H1 (cell line): ENCODE data around the gene MYO5A. TPM values are rescaled to one million over a fixed set of nuclear protein-coding genes. Genes with fewer than 3 reads are reported as not detected.

Experiments
- CTCF ChIA-PET: fragments of 300-600 bp; sonication (Branson Sonifier 250); formaldehyde crosslinking; loops from one replicate; lab custom pipeline; 2021; ENCODE audit not compliant: partially characterized antibody; lab: Charles Lee
- POLR2A ChIA-PET: fragments of 300-600 bp; sonication (Branson Sonifier 250); formaldehyde crosslinking; loops from one replicate; lab custom pipeline; 2021; ENCODE audit warnings: inconsistent platforms; ENCODE audit not compliant: partially characterized antibody; lab: Charles Lee
- DNase-seq, 2 experiments: peaks; one replicate each; pipeline versions ENCODE4 v3.0.0 to v3.0.0-alpha.2; 2010 to 2022; ENCODE audit warnings: low spot score in 2 of 2, low read depth in 1 of 2, mixed read lengths in 1 of 2
- FAIRE-seq: peaks from 2 replicates; lab custom pipeline; 2011; peaks lifted over from hg19 to GRCh38; lab: Jason Lieb, UNC
- H2AFZ ChIP-seq: 2 replicates; pipeline ENCODE4 v1.8.1; 2012; ENCODE audit warnings: low read length, inconsistent platforms
- H2AK5ac ChIP-seq: 2 replicates; pipeline ENCODE4 v1.6.1; 2013; ENCODE audit warnings: low read depth, low read length
- H2BK120ac ChIP-seq: replicated peaks from 2 replicates; pipeline ENCODE3; 2013; ENCODE audit warnings: low read depth, low read length, inconsistent platforms
- H2BK12ac ChIP-seq: 2 replicates; pipeline ENCODE4 v1.6.1; 2013; ENCODE audit warnings: low read depth, low read length
- H2BK15ac ChIP-seq: 2 replicates; pipeline ENCODE4 v1.6.1; 2013; ENCODE audit warnings: low read length
- H2BK20ac ChIP-seq: 2 replicates; pipeline ENCODE4 v1.6.1; 2013; ENCODE audit warnings: low read length
- H2BK5ac ChIP-seq: 2 replicates; pipeline ENCODE4 v1.6.1; 2013; ENCODE audit warnings: low read depth, low read length
- H3K14ac ChIP-seq: 2 replicates; pipeline ENCODE4 v1.6.1; 2013; ENCODE audit warnings: inconsistent platforms; ENCODE audit not compliant: insufficient read length
- H3K18ac ChIP-seq: 2 replicates; pipeline ENCODE4 v1.6.1; 2013; ENCODE audit warnings: low read length; ENCODE audit errors: extremely low read depth
- H3K23ac ChIP-seq: 2 replicates; pipeline ENCODE4 v1.6.1; 2013; ENCODE audit warnings: inconsistent platforms; ENCODE audit not compliant: insufficient read length
- H3K23me2 ChIP-seq: 2 replicates; pipeline ENCODE4 v1.6.1; 2013; ENCODE audit warnings: low read depth, low read length
- H3K27ac ChIP-seq: 2 replicates; pipeline ENCODE4 v1.6.1; 2011; ENCODE audit warnings: low read depth, low read length, inconsistent platforms
- H3K27me3 ChIP-seq, 4 experiments: replicated peaks in 1 of 4; 1 replicate in 1 of 4; 2 replicates in 3 of 4; pipeline versions ENCODE4 v1.6.1 to v1.8.1; 2011 to 2013; ENCODE audit warnings: low read length in 3 of 4, mild to moderate bottlenecking in 3 of 4, inconsistent platforms in 2 of 4, mixed read lengths in 2 of 4, moderate library complexity in 1 of 4; ENCODE audit not compliant: control insufficient read depth in 3 of 4, insufficient read depth in 3 of 4; ENCODE audit errors: extremely low read depth in 1 of 4
- H3K36me3 ChIP-seq, 4 experiments: 2 replicates each; pipeline versions ENCODE4 v1.6.1 to v1.8.1; 2011 to 2013; ENCODE audit warnings: mild to moderate bottlenecking in 4 of 4, low read length in 3 of 4, moderate library complexity in 2 of 4, control low read depth in 1 of 4, inconsistent platforms in 1 of 4; ENCODE audit not compliant: insufficient read depth in 4 of 4, control insufficient read depth in 2 of 4
- H3K4ac ChIP-seq: replicated peaks from 2 replicates; pipeline ENCODE3; 2013; ENCODE audit warnings: low read length, low read depth, mixed read lengths, inconsistent platforms; ENCODE audit not compliant: insufficient read length
- H3K4me1 ChIP-seq, 4 experiments: replicated peaks in 1 of 4; 1 replicate in 1 of 4; 2 replicates in 3 of 4; pipeline versions ENCODE4 v1.6.1 to v1.8.1; 2011 to 2013; ENCODE audit warnings: low read length in 3 of 4, inconsistent platforms in 2 of 4, mixed read lengths in 1 of 4; ENCODE audit not compliant: insufficient read depth in 4 of 4, control insufficient read depth in 3 of 4
- H3K4me2 ChIP-seq, 2 experiments: 2 replicates each; pipeline versions ENCODE4 v1.6.1 to v1.8.1; 2011 to 2013; ENCODE audit warnings: low read depth in 2 of 2, low read length in 2 of 2, control low read depth in 1 of 2, inconsistent platforms in 1 of 2, mild to moderate bottlenecking in 1 of 2; ENCODE audit not compliant: insufficient read depth in 1 of 2
- H3K4me3 ChIP-seq, 4 experiments: fragments of 200-600, 300-600 bp in 1 of 4; sonication (generic), shearing (Covaris generic), sonication (Bioruptor Twin) in 1 of 4; 2 replicates each; pipeline versions ENCODE4 v1.5.1 to v1.8.1; 2011 to 2016; ENCODE audit warnings: low read length in 4 of 4, low read depth in 3 of 4, control low read depth in 2 of 4, inconsistent platforms in 2 of 4, mild to moderate bottlenecking in 2 of 4, mixed read lengths in 1 of 4, moderate library complexity in 1 of 4; ENCODE audit not compliant: insufficient read depth in 2 of 4; ENCODE audit errors: extremely low read depth in 1 of 4
- H3K56ac ChIP-seq: replicated peaks from 2 replicates; pipeline ENCODE3; 2013; ENCODE audit warnings: low read depth, mild to moderate bottlenecking, mixed read lengths, low read length, inconsistent platforms; ENCODE audit not compliant: insufficient read length
- H3K79me1 ChIP-seq: 2 replicates; pipeline ENCODE4 v1.6.1; 2013; ENCODE audit warnings: low read depth, low read length, control low read depth
- H3K79me2 ChIP-seq, 2 experiments: 2 replicates each; pipeline versions ENCODE4 v1.6.1 to v1.8.1; 2012 to 2013; ENCODE audit warnings: low read length in 2 of 2, mild to moderate bottlenecking in 2 of 2, inconsistent platforms in 1 of 2; ENCODE audit not compliant: insufficient read depth in 2 of 2, control insufficient read depth in 1 of 2
- H3K9ac ChIP-seq, 4 experiments: replicated peaks in 1 of 4; 1 replicate in 1 of 4; 2 replicates in 3 of 4; pipeline versions ENCODE4 v1.6.1 to v1.8.1; 2011 to 2013; ENCODE audit warnings: low read depth in 3 of 4, low read length in 3 of 4, control low read depth in 2 of 4, mild to moderate bottlenecking in 2 of 4, moderate library complexity in 2 of 4, inconsistent platforms in 1 of 4; ENCODE audit errors: extremely low read depth in 1 of 4
- H3K9me3 ChIP-seq, 2 experiments: 2 replicates each; pipeline versions ENCODE4 v1.6.1 to v1.8.1; 2012 to 2013; ENCODE audit warnings: mild to moderate bottlenecking in 2 of 2, moderate library complexity in 2 of 2, control low read depth in 1 of 2, inconsistent platforms in 1 of 2, low read depth in 1 of 2, low read length in 1 of 2, mixed read lengths in 1 of 2; ENCODE audit not compliant: insufficient read depth in 2 of 2
- H4K20me1 ChIP-seq, 2 experiments: replicated peaks in 1 of 2; 2 replicates each; pipeline versions ENCODE3 to v1.8.1; 2011 to 2013; ENCODE audit warnings: inconsistent platforms in 2 of 2, low read length in 2 of 2, mild to moderate bottlenecking in 1 of 2; ENCODE audit not compliant: insufficient read depth in 2 of 2, control insufficient read depth in 1 of 2
- H4K5ac ChIP-seq: 2 replicates; pipeline ENCODE4 v1.6.1; 2013; ENCODE audit warnings: low read length, low read depth, mixed read lengths, inconsistent platforms; ENCODE audit not compliant: insufficient read length
- H4K8ac ChIP-seq: 2 replicates; pipeline ENCODE4 v1.8.0; 2013; ENCODE audit warnings: mild to moderate bottlenecking, moderate library complexity, low read length, inconsistent platforms; ENCODE audit not compliant: insufficient read depth; ENCODE audit errors: extremely low read depth
- H4K91ac ChIP-seq: replicated peaks from 2 replicates; pipeline ENCODE3; 2013; ENCODE audit warnings: low read length, mixed read lengths, inconsistent platforms; ENCODE audit not compliant: insufficient read length
- ATF2 ChIP-seq: IDR thresholded peaks from 2 replicates; pipeline ENCODE4 v1.6.1; 2012; ENCODE audit warnings: low read length, inconsistent platforms
- RNF2 ChIP-seq: fragments of 200-900, 300-1000 bp; sonication (generic); IDR thresholded peaks from 2 replicates; pipeline ENCODE4 v1.7.1; 2016; ENCODE audit warnings: borderline replicate concordance, low read depth, mild to moderate bottlenecking, antibody characterized with exemption, low read length; ENCODE audit not compliant: poor library complexity, severe bottlenecking; ENCODE audit errors: missing control alignments
- SRF ChIP-seq: IDR thresholded peaks from 2 replicates; pipeline ENCODE4 v1.6.1; 2011; ENCODE audit warnings: mild to moderate bottlenecking, low read depth, low read length, moderate library complexity
- polyA plus RNA-seq, 7 experiments: library from polyadenylated mRNA; depleted of rRNA in 3 of 7; stranded (reverse) in 5 of 7; unstranded in 2 of 7; fragments of >200 nt in 5 of 7; fragments of 200-250 nt in 2 of 7; gene quantifications; 1 replicate in 5 of 7; 2 replicates in 1 of 7; 4 replicates in 1 of 7; pipeline versions ENCODE4 v1.2.1 to v1.2.3, GENCODE V29; 2011 to 2013; ENCODE audit warnings: missing spikeins in 2 of 7, mixed read lengths in 2 of 7
- total RNA-seq: library from RNA; stranded (reverse); fragmentation: NEBNext Ultra II Directional; extraction: Animal tissue kit (Norgen Biotek cat#: 25700); gene quantifications from 2 replicates; pipeline ENCODE4 v1.2.1, GENCODE V29; 2021

Gene MYO5A
- total and polyA plus RNA-seq, 2 of the 8 experiments (the other 6 are each of a cell fraction or from before 2014, with no cell fraction given) = 11.4 to 24.7 TPM

DNA sequence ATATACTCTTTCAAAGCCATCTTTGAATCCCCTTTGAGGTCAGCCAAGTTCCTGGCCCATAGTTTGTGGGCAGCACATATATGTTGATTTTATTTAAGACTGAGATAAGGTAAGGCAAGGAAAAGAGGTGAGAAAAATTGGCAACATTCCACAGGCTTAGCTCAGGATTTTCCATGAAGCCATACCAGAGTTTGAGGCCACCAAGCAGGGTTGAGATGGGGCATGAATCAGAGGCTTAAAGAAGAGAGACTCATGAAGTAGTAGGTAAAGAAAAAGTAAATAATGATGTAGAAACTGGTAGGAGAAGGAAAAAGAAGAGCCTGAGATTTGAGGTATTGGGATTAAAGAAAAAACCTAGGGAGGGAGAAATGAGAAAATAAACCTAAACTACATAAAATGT is 89.2 kb downstream of the MYO5A start:
- H3K4me3 ChIP-seq = no peak overlapping the region
- H2BK5ac ChIP-seq = no peak overlapping the region
- no peak overlapping the region for H4K91ac ChIP-seq
- H3K36me3 ChIP-seq = no peaks in the 10 kb centered on the region
- CTCF ChIA-PET = interaction anchor here (0.8 to 1.4 kb wide), 2 partner anchors 27 to 417 kb away, joined by 3 read pairs; no protein-coding TSS in a partner anchor
- no peak overlapping the region for H2BK120ac ChIP-seq
- H3K27ac ChIP-seq = no peak overlapping the region
- H3K23me2 ChIP-seq = no peaks in the 10 kb centered on the region
- no peaks in the 10 kb centered on the region for H3K27me3 ChIP-seq
- H2BK20ac ChIP-seq = no peak overlapping the region
- H4K5ac ChIP-seq = no peak overlapping the region
- no peak overlapping the region for H2AFZ ChIP-seq
- TF ChIP-seq ATF2 = no peak
- TF ChIP-seq SRF = no peak
- no peak for TF ChIP-seq RNF2
- H3K9ac ChIP-seq = no peak overlapping the region
- H2BK12ac ChIP-seq = no peak overlapping the region
- no peak overlapping the region for H2AK5ac ChIP-seq
- no peak overlapping the region for H3K4ac ChIP-seq
- POLR2A ChIA-PET = no interaction called here
- peaks cover 0 to 3% (median 1%) of the 10 kb centered on the region in 4 experiments; a peak in 2 of 7 replicates for H3K4me1 ChIP-seq
- no peak for FAIRE-seq
- no peaks in the 10 kb centered on the region for H3K79me2 ChIP-seq
- H3K9me3 ChIP-seq = no peaks in the 10 kb centered on the region
- no peaks in the 10 kb centered on the region for H3K79me1 ChIP-seq
- H4K20me1 ChIP-seq = no peaks in the 10 kb centered on the region
- H3K23ac ChIP-seq = no peak overlapping the region
- H4K8ac ChIP-seq = no peak overlapping the region
- no peak overlapping the region for H3K56ac ChIP-seq
- H3K18ac ChIP-seq = no peak overlapping the region
- no peak overlapping the region for H3K14ac ChIP-seq
- DNase-seq = no peak
- H3K4me2 ChIP-seq = no peak overlapping the region
- H2BK15ac ChIP-seq = no peak overlapping the region
